GM08714 (cell line): ENCODE measurements around the gene NPEPPS.
"Not testable (repeated sequence)": the region's sequence is repeated elsewhere in the genome, so short reads cannot be mapped to it uniquely, and the experiment has no call there.

Source experiments
- H3K4me3 ChIP-seq: fragments of 200-500 bp; sonication (Bioruptor generic); 2 replicates; pipeline ENCODE4 v1.5.1; 2014; ENCODE audit warnings: mild to moderate bottlenecking, low read length, inconsistent platforms
- ZNF274 ChIP-seq: IDR thresholded peaks from 2 replicates; pipeline ENCODE4 v1.6.1; 2012; ENCODE audit warnings: mild to moderate bottlenecking, low read depth, low read length

NPEPPS gene

DNA sequence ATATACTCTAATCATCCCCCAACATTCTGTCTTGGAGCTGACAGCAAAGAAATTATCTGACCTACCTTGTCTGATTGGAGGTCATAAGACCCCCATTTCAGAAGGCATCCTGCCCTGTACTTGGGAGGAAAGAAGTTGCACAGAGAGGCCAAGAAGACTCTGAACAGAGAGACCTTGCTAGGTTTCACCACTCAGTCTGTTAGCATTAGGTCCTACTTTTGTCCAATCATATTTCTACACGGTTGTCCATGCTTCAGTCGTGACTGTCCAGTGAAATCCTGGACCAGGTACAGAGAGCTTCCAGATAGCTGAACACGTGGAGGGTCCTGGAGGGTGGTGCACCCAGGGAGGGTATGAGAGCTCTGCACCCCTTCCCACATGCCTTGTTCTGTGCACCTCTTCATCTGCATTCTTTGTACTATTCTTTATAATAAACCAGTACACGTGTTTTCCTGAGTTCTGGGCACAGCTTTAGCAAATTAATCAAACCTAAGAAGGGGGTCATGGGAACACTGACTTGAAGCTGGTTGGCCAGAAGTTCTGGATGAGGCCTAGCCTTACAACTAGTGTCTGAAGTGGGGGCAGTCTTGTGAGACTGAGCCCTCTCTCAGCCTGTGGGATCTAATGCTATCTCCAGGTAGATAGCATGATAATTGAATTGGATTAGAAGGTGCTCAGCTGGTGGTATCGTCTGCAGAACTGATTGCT lies 30.9 kb downstream of the NPEPPS start:
- H3K4me3 ChIP-seq, result not testable (repeated sequence)

DNA sequence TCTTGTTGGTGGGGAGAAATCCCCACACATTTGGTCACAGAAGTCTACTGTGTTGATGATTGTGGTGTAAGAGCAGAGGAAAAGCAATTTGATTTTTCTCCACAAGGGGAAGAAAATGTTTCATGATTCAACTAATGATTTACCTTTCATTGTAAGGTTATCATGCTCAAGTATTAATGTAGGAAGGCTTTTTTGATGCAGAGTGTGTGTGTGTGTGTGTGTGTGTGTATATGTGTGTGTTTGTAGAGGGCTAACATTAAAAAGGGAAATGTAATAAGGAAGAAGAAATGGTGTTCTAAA lies 31.4 kb downstream of the NPEPPS start:
- H3K4me3 ChIP-seq, result not testable (repeated sequence)

DNA sequence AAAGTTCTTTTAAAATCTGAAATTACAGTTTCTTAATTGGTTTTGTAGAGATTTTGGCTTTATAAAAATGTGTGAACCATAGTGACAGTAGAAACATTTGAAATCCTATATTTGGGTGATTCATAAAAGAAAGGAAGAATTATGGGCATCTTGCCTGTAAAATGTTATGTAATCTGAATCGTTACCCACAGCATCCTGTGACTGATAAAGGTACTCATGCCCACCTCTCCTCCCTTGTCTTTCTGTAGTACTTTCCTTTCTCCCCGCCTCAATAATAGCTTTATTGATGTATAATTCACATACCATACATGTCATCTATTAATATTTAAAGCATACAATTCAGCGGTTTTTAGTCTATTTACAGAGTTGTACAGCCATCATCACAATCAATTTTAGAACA lies 36.4 kb downstream of the NPEPPS start:
- not testable (repeated sequence) for H3K4me3 ChIP-seq

DNA sequence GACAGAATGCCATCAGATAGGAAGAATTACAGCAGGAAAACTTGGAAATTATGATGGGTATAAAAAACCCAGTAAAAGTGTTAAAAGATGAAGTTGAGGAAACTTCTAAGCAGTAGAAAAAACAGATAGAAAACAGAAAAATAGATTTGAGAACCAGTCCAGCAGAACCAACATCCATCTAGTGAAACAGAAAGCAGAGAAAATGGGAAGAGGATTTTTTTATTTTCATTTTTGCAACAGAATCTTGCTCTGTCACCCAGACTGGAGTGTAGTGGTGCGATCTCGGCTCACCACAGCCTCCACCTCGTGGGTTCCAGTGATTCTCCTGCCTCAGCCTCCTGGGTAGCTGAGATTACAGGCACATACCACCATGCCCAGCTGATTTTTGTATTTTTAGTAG lies 41.7 kb downstream of the NPEPPS start:
- not testable (repeated sequence) for H3K4me3 ChIP-seq

DNA sequence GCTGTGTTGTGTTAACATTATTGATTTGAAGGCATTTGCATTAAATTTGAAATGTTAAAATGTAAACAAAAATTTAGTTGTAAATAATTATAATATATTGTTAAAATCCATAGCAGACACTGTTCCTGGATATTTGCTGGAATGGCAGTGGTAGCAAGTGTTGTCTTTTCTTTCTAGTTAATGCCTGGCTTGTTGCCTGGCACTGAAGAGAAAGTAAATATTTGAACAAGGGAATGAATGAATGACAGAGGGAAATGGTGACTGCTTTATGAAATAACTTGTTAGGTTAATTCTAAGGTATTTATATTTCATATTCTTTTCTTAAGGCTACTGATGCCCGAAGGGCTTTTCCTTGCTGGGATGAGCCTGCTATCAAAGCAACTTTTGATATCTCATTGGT lies 51.5 kb downstream of the NPEPPS start:
- not testable (repeated sequence) for H3K4me3 ChIP-seq

DNA sequence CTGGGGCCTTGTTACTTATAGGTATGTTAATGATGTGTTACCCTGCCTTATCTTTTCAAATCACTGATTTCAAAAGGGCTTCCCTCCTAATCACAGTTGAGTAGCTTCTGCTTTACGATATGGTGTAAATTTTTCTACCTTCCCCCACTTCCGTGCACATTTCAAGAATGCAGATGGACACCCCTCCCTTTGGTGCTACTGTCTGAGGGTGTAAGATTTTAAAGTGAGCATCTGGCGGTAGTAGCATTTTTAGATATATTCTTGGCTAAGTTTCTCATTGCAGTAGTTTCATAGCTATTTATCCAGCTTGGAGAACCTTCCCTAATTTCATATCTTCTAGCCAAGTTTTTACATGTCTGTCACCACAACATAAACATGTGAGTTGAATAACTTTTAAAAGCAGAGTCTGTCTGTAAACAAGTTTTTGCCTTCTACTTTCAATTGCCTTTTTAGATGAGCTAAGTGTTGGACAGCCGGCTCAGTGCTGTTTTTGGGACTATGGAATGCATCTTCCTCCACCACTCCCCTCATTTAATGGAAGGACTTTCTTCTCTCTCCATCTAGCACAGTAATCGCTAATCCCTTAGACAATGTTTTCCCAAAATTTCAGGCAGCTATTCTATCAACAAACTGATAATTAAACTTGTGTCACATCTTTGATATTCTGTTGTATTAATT lies 55.6 kb downstream of the NPEPPS start:
- H3K4me3 ChIP-seq, result not testable (repeated sequence)

DNA sequence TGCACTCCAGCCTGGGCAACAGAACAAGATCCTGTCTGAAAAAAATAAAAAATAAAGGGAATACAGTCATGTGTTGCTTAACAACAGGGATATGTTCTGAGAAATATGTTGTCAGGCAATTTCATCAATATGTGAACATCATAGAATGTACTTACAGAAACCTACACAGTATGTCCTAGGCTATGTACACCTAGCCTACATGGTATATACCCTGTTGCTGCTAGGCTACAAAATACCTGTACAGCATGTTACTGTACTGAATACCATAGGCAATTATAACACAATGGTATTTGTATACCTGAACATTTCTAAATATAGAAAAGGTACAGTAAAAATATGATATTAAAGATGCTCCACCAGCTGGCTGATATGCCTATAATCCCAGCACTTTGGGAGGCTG lies 62.6 kb downstream of the NPEPPS start:
- H3K4me3 ChIP-seq, result not testable (repeated sequence)

DNA sequence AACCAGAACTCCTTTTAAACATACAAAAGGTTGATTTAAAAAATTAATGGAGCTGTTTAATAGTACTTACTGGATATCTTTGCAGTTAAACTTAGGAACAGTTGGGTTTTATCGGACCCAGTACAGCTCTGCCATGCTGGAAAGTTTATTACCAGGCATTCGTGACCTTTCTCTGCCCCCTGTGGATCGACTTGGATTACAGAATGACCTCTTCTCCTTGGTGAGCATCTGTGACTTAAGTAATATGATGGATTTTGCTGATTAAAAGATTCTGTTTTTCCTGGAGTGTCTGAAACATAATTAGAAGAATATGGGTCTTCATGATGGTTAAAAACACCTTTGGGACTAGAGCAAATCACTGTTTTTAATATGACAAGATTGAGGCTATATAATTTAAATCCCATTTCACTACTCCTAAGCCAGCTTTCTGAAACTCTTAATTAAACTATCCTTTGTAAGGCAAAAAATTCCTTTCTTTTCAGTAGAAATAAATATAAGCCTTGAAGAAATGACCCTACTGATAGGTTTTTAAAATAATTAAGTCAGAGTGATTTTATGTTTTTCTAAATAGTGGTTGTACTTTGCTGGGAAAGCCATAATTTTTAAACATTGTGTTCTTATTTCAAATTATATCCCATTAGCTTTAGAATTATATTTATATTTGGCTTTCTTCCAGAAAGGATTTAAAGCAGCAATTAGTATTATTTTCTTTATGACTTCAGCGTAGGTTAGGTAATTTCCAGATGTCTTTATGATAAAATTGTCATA lies 73.1 kb downstream of the NPEPPS start:
- TF ChIP-seq ZNF274, result no peak
- H3K4me3 ChIP-seq, result no peak overlapping the region

DNA sequence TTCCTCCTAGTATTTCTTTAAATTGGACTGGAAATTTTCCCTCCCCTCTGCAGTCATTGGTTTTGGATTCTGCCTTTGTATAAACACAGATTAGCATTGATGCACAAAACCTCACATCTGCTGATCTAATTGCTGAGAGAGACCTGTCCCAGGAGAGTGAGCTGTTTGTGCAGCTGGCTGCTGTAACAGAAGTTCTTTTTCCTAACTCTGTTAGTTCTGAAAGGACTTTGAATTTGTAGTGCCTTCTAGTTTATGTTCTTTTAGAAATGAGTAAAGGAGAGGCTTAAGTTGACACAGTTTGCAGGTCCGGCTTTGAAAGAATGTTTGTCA lies 73.7 kb downstream of the NPEPPS start:
- no peak overlapping the region for H3K4me3 ChIP-seq

DNA sequence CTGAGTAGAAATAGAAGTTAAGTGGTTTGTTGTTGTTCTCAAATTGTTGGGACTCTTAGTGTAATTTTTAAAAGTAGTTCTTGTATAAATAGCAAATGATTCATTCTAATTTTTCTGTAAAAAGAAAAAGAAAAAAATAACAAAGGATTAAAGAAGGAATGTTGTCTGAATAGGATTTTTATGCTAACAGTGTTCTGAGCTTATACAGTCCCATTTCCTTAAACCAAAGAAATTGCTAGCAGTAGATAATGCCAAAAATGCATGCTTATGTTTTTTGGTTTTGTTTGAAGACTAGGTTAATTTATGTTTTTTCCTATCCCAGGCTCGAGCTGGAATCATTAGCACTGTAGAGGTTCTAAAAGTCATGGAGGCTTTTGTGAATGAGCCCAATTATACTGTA lies 74.1 kb downstream of the NPEPPS start:
- no peak overlapping the region for H3K4me3 ChIP-seq
- no peak for TF ChIP-seq ZNF274

More for the DNA sequence above, 73.7 kb downstream of the NPEPPS start:
- no peak for TF ChIP-seq ZNF274

DNA sequence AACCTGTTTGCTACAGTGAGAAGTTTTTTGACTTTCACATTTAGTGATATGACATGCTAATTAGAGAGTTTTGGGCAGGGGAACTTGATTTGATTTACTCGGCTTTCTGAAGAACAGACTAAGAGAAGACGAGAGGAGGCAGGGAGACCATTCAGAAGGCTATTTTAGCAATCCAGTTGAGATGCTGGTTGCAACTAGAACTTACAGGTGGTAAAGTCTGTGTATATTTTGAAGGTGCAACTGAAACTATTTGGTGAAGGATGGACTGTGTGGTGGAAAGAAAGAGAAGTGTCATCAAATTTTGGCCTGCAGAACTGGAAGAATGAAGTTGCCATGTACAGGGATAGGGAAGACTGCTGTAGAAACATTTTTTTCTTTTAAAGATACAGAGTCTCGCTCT lies 76.6 kb downstream of the NPEPPS start:
- no peak for TF ChIP-seq ZNF274

DNA sequence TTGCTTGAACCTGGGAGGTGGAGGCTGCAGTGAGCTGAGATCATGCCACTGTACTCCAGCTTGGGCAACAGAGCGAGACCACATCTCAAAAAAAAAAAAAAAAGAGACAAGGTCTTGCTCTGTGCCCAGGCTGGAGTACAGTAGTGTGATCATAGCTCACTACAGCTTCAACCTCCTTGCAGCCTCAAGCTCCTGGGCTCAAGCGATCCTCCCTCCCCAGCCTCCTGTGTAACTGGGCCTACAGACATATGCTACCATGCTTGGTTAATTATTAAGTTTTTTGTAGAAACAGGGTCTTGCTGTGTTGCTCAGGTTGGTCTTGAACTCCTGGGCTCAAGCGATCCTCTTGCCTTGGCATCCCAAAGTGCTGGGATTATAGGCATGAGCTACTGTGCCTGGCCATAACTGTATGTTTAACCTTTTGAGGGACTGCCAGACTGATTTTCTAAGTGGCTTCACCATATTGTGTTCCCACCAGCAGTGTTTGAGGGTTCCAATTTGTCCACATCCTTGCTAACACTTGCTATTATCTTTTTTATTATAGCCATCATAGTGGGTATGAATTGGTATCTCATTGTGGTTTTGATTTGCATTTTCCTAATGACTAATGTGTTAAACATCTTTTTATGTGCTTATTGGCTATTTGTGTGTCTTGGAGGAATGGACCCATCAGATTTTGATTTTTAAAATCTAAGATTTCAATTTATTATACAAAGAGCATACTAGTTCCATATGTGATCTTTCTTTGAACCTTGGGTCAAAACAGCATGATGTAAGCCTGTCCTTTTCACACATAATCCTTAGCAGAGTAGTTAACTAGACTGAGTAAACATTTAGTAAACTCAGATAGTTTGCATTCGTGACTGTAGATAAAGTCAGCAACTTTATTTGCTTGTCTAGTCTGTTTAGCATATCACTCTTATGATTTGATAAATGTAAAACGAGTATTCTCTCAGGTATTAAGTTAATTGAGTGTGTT lies 80.8 kb downstream of the NPEPPS start:
- no peak for TF ChIP-seq ZNF274
- H3K4me3 ChIP-seq, result no peak overlapping the region

More for the DNA sequence above, 76.6 kb downstream of the NPEPPS start:
- no peak overlapping the region for H3K4me3 ChIP-seq

DNA sequence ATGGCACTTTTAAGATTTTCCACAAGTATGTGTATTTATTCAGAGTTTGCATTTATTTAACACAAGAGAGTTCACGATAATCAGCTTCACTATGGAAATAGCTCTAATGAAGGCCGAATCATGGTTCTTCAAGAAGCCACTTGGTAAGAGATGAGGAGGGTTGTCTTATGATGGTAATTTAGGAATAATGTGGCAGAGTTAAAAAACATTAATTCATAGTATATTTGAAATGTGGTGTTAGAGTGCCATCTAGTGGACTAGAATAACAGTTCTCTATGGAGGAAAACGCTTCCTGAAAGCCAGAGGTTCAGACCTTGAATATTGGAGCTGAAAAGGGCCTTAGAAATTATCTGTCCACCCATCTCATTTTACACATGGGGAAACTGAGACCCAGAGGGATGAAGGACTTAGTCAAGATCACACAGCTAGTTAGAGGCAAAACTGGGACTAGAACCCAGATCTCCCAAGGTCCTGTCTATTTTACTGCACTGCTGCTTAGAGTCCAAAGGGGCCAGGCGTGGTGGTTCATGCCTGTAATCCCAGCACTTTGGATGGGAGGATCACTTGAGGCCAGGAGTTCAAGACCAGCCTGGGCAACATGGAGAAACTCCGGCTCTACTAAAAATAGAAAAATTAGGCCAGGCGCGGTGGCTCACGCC lies 85.0 kb downstream of the NPEPPS start:
- TF ChIP-seq ZNF274, result no peak
- H3K4me3 ChIP-seq, result no peak overlapping the region

DNA sequence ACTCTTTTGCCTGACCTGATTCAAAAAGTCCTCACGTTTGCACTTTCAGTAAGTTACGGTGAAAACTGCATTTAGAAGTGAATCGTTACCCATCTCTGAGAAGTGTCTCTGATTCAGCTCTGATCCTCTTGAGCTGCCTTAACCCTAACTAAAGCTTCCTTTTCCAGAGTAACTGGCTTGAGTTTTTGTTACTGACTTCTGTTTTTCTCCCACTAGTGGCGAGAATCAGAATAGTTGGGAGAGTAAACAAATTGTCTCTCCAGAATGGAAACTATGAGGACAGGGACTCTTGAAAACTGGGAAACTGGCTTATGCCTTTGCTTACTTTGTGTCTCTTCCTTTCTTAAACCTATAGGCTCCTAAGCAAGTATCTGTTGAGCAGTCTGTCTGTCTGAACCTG lies 87.5 kb downstream of the NPEPPS start:
- no peak for TF ChIP-seq ZNF274
- no peak overlapping the region for H3K4me3 ChIP-seq
